Neural cell (in vitro differentiated cells): ENCODE results near the gene XPNPEP2. TPM values are rescaled to one million over a fixed set of nuclear protein-coding genes. Genes with fewer than 3 reads are reported as not detected.

Experiments used
- H2AFZ ChIP-seq: fragments of 200-600, 300-800 bp; sonication (generic), shearing (Covaris generic); 2 replicates; pipeline ENCODE4 v1.6.0; 2014; ENCODE audit warnings: low read depth, mild to moderate bottlenecking, antibody characterized with exemption, low read length, moderate library complexity
- H3F3A ChIP-seq: fragments of 200-600 bp; shearing (Covaris generic); 2 replicates; pipeline ENCODE4 v1.6.1; 2016; ENCODE audit warnings: mild to moderate bottlenecking, moderate library complexity, mixed read lengths, antibody characterized with exemption, low read length; ENCODE audit not compliant: insufficient read depth, poor library complexity, severe bottlenecking
- H3K27ac ChIP-seq: fragments of 200-600, 300-800 bp; sonication (generic), shearing (Covaris generic); 2 replicates; pipeline ENCODE4 v1.5.1; 2014; ENCODE audit warnings: mild to moderate bottlenecking, low read length, moderate library complexity
- H3K27me3 ChIP-seq: fragments of 300-800, 200-600 bp; sonication (generic), shearing (Covaris generic); 2 replicates; pipeline ENCODE4 v1.6.0; 2014; ENCODE audit warnings: mild to moderate bottlenecking, low read depth, low read length, moderate library complexity; ENCODE audit not compliant: insufficient read depth
- H3K36me3 ChIP-seq: fragments of 300-800, 200-600 bp; sonication (generic), shearing (Covaris generic); 2 replicates; pipeline ENCODE4 v1.5.1; 2014; ENCODE audit warnings: mild to moderate bottlenecking, antibody characterized with exemption, low read length, moderate library complexity; ENCODE audit not compliant: insufficient read depth
- H3K4me2 ChIP-seq: fragments of 300-800, 200-600 bp; sonication (generic), shearing (Covaris generic); 2 replicates; pipeline ENCODE4 v1.6.0; 2014; ENCODE audit warnings: mild to moderate bottlenecking, low read length
- H3K4me3 ChIP-seq: fragments of 300-800, 200-600 bp; sonication (generic), shearing (Covaris generic); 2 replicates; pipeline ENCODE4 v1.5.1; 2014; ENCODE audit warnings: mild to moderate bottlenecking, low read length, moderate library complexity
- H3K79me2 ChIP-seq: fragments of 200-600 bp; shearing (Covaris generic); replicated peaks from 2 replicates; pipeline ENCODE4 v1.6.0; 2014; ENCODE audit warnings: mild to moderate bottlenecking, low read length, moderate library complexity; ENCODE audit not compliant: insufficient read depth
- H3K9ac ChIP-seq: fragments of 300-800, 200-600 bp; sonication (generic), shearing (Covaris generic); 2 replicates; pipeline ENCODE4 v1.6.1; 2016; ENCODE audit warnings: mild to moderate bottlenecking, low read length, mixed read lengths
- H3K9me2 ChIP-seq: fragments of 200-600 bp; shearing (Covaris generic); 2 replicates; pipeline ENCODE4 v1.6.1; 2016; ENCODE audit warnings: mild to moderate bottlenecking, low read length, mixed read lengths; ENCODE audit not compliant: insufficient read depth
- H3K9me3 ChIP-seq: fragments of 200-600, 300-800 bp; sonication (generic), shearing (Covaris generic); 2 replicates; pipeline ENCODE4 v1.6.1; 2016; ENCODE audit warnings: mild to moderate bottlenecking, mixed run types, low read length, moderate library complexity, mixed read lengths
- H4K20me1 ChIP-seq: fragments of 200-600 bp; shearing (Covaris generic); 2 replicates; pipeline ENCODE4 v1.6.1; 2016; ENCODE audit warnings: mild to moderate bottlenecking, mixed run types; ENCODE audit not compliant: insufficient read depth
- CTCF ChIP-seq: fragments of 450-650 bp; IDR thresholded peaks from 2 replicates; pipeline ENCODE4 v1.5.1; 2014; ENCODE audit warnings: antibody characterized with exemption, mild to moderate bottlenecking, moderate library complexity; ENCODE audit not compliant: poor library complexity, severe bottlenecking
- EP300 ChIP-seq: fragments of 450-650 bp; conservative IDR thresholded peaks from 2 replicates; pipeline ENCODE4 v1.6.1; 2014; ENCODE audit warnings: antibody characterized with exemption, mild to moderate bottlenecking, moderate library complexity; ENCODE audit not compliant: poor library complexity, severe bottlenecking
- EZH2 ChIP-seq: fragments of 200-600, 300-800 bp; shearing (Covaris generic), sonication (generic); IDR thresholded peaks from 2 replicates; pipeline ENCODE4 v1.6.1; 2014; ENCODE audit warnings: antibody characterized with exemption, low read length, borderline replicate concordance, mild to moderate bottlenecking; ENCODE audit not compliant: insufficient read depth, poor library complexity, severe bottlenecking
- MXI1 ChIP-seq: fragments of 450-650 bp; conservative IDR thresholded peaks from 2 replicates; pipeline ENCODE4 v1.6.1; 2014; ENCODE audit warnings: antibody characterized with exemption, mild to moderate bottlenecking; ENCODE audit not compliant: poor library complexity, severe bottlenecking
- POLR2AphosphoS5 ChIP-seq: IDR thresholded peaks from 2 replicates; pipeline ENCODE4 v1.6.1; 2012
- RAD21 ChIP-seq: fragments of 450-650 bp; conservative IDR thresholded peaks from 2 replicates; pipeline ENCODE4 v1.6.1; 2014; ENCODE audit warnings: antibody characterized with exemption, mild to moderate bottlenecking, moderate library complexity
- REST ChIP-seq: IDR thresholded peaks from 2 replicates; pipeline ENCODE4 v1.6.1; 2012; ENCODE audit warnings: borderline replicate concordance
- SMC3 ChIP-seq: fragments of 450-650 bp; conservative IDR thresholded peaks from 2 replicates; pipeline ENCODE4 v1.6.1; 2014; ENCODE audit warnings: antibody characterized with exemption, mild to moderate bottlenecking, moderate library complexity; ENCODE audit not compliant: poor library complexity
- TAF1 ChIP-seq: IDR thresholded peaks from 2 replicates; pipeline ENCODE4 v1.6.1; 2012; ENCODE audit warnings: low read depth
- polyA plus RNA-seq: library from polyadenylated mRNA; depleted of rRNA; stranded (reverse); fragments of >200 nt; gene quantifications from 2 replicates; pipeline ENCODE4 v1.2.3, GENCODE V29; 2014

XPNPEP2 gene
- polyA plus RNA-seq, 1 donor from 2014 or later = not detected

- Histone ChIP-seq H3F3A (no peaks in the 10 kb centered on the region), H3K36me3 (no peaks in the 10 kb centered on the region), H3K9ac (no peak overlapping the region), H3K4me3 (no peak overlapping the region), H3K9me2 (no peaks in the 10 kb centered on the region), H4K20me1 (no peaks in the 10 kb centered on the region), H3K9me3 (no peaks in the 10 kb centered on the region), H3K4me2 (no peak overlapping the region), H3K79me2 (no peaks in the 10 kb centered on the region), H2AFZ (no peak overlapping the region), H3K27me3 (no peaks in the 10 kb centered on the region), H3K27ac (no peak overlapping the region)
- TF ChIP-seq EP300 = no peak
- no peak for TF ChIP-seq CTCF
- no peak for TF ChIP-seq SMC3
- no peak for TF ChIP-seq EZH2
- no peak for TF ChIP-seq POLR2AphosphoS5
- no peak for TF ChIP-seq MXI1
- no peak for TF ChIP-seq RAD21
- no peak for TF ChIP-seq TAF1
- TF ChIP-seq REST = no peak
Observed at GRCh38 chrX:129721414-129721813, 17.4 kb upstream of the XPNPEP2 start.

DNA sequence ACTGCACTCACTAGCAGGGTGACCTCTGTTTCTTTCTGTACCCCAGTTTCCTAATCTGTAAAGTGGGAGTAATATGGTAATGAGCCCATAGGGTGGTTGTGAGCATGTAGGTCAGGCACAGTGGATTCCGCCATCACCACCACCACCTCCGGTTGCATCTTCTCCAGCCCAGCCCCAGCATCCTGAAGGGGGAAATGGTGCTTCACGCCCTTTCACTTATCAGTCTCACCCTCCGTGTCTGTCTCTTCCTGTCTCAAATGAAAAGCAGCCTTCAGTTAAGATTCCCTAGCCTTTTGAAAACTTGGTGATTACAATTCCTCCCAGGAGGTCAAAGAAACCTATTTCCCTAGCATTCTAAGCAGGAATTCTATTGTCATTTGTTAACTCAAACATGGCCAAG lies 16.9 kb upstream of the XPNPEP2 start:
- Histone ChIP-seq H3F3A (no peaks in the 10 kb centered on the region), H3K27me3 (no peaks in the 10 kb centered on the region), H3K36me3 (no peaks in the 10 kb centered on the region), H3K9me3 (no peaks in the 10 kb centered on the region), H3K27ac (no peak overlapping the region), H3K9me2 (no peaks in the 10 kb centered on the region), H3K9ac (no peak overlapping the region), H3K4me3 (no peak overlapping the region), H3K4me2 (no peak overlapping the region), H2AFZ (no peak overlapping the region), H3K79me2 (no peaks in the 10 kb centered on the region), H4K20me1 (no peaks in the 10 kb centered on the region)
- TF ChIP-seq SMC3 (no peak), TAF1 (no peak), POLR2AphosphoS5 (no peak), EZH2 (no peak), EP300 (no peak), RAD21 (no peak), MXI1 (no peak), REST (no peak), CTCF (no peak)
